ENCODE measurements around the gene LONP2. TPM values are rescaled to one million over a fixed set of nuclear protein-coding genes. Genes with fewer than 3 reads are reported as not detected.

The LONP2 gene
- total RNA-seq, 2 experiments from 2014 or later: 77.2 to 81.0 TPM

DNA sequence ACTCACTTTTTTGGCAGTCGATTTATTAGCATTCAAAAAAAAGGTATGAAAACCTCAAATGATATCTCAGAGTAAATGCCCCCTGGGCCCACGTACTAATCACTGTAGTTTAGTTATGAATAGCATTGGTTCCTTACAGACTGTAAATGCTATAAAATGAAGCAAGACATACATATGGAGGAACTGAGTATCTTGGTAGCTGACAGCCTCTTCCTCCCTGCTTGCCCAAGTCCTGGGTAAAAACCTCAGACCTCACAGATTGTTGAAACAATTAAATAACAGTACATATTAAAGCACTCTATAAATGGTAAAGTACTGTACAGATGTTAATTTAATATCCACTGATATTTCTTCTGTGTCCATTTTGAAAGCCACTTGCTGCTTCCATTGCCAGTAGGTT is 36.4 kb downstream of the LONP2 start:
- no peak overlapping the region for H3K4me3 ChIP-seq (ENCODE audit: low read length)
- peak overlapping the region; percentile 31 for H3K27ac Mint-ChIP-seq
- no peaks in the 10 kb centered on the region for H3K9me3 Mint-ChIP-seq
- TF ChIP-seq, protein P1, sequence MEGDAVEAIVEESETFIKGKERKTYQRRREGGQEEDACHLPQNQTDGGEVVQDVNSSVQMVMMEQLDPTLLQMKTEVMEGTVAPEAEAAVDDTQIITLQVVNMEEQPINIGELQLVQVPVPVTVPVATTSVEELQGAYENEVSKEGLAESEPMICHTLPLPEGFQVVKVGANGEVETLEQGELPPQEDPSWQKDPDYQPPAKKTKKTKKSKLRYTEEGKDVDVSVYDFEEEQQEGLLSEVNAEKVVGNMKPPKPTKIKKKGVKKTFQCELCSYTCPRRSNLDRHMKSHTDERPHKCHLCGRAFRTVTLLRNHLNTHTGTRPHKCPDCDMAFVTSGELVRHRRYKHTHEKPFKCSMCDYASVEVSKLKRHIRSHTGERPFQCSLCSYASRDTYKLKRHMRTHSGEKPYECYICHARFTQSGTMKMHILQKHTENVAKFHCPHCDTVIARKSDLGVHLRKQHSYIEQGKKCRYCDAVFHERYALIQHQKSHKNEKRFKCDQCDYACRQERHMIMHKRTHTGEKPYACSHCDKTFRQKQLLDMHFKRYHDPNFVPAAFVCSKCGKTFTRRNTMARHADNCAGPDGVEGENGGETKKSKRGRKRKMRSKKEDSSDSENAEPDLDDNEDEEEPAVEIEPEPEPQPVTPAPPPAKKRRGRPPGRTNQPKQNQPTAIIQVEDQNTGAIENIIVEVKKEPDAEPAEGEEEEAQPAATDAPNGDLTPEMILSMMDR (IDR thresholded peaks at IDR 0.05): no peak
- DNase-seq: no peak
- H3K9me3 ChIP-seq (ENCODE audit: control insufficient read depth in 1 of 2, insufficient read depth in 1 of 2, low read length in 2 of 2): no peaks in the 10 kb centered on the region
- peaks cover 46% of the 10 kb centered on the region for H3K4me1 Mint-ChIP-seq (ENCODE audit: low read depth)
- no peak overlapping the region for H3K27ac ChIP-seq (ENCODE audit: low read depth in 1 of 2, low read length in 2 of 2)
- H3K36me3 ChIP-seq (ENCODE audit: insufficient read depth, low read length): peaks cover 45% of the 10 kb centered on the region
- H3K4me3 Mint-ChIP-seq: no peak overlapping the region
- no peaks in the 10 kb centered on the region for H3K27me3 Mint-ChIP-seq
- peaks cover 95% of the 10 kb centered on the region for H3K36me3 Mint-ChIP-seq (ENCODE audit: low read depth)
- ChIA-PET CTCF (no interaction called here), POLR2A (no interaction called here)
- H3K4me1 ChIP-seq (ENCODE audit: insufficient read depth, low read length): no peaks in the 10 kb centered on the region
- ATAC-seq (ENCODE audit: poor library complexity): no peak
- H3K27me3 ChIP-seq (ENCODE audit: control insufficient read depth in 1 of 2, insufficient read depth in 2 of 2, low read length in 2 of 2): no peaks in the 10 kb centered on the region
- intact Hi-C loops (cut with DNase I, micrococcal nuclease): no loop called here

DNA sequence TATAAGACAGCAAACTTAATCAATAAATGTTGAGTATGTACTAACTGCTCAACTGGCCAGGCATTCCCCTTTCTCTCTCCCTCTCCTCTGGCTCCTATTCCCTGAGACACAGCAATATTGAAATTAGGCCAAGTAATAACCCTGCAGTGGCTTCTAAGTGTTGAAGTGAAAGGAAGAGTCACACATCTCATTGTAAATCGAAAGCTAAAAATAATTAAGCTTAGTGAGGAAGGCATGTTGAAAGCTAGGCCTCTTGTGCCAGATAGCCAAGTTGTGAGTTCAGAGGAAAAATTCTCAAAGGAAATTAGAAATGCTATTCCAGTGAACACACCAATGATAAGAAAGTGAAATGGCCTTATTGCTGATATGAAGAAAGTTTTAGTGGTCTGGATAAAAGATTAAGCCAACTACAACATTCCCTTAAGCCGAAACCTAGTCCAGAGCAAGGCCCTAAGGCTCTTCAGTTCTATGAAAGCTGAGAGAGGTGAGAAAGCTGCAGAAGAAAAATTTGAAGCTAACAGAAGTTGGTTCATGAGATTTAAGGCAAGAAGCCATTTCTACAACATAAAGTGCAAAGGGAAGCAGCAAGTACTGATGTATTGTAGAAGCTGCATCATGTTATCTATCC is 38.6 kb downstream of the LONP2 start:
- H3K4me1 Mint-ChIP-seq (ENCODE audit: low read depth): peaks cover 29% of the 10 kb centered on the region
- TF ChIP-seq, protein P1 (IDR thresholded peaks at IDR 0.05): no peak
- Histone ChIP-seq H3K4me3 (ENCODE audit: low read length) (no peak overlapping the region), H3K4me1 (ENCODE audit: insufficient read depth, low read length) (no peaks in the 10 kb centered on the region), H3K36me3 (ENCODE audit: insufficient read depth, low read length) (peaks cover 54% of the 10 kb centered on the region), H3K9me3 (ENCODE audit: control insufficient read depth in 1 of 2, insufficient read depth in 1 of 2, low read length in 2 of 2) (peaks cover 6 to 8% of the 10 kb centered on the region in 2 experiments), H3K27me3 (ENCODE audit: control insufficient read depth in 1 of 2, insufficient read depth in 2 of 2, low read length in 2 of 2) (no peaks in the 10 kb centered on the region), H3K27ac (ENCODE audit: low read depth in 1 of 2, low read length in 2 of 2) (no peak overlapping the region)
- ChIA-PET POLR2A (no interaction called here), CTCF (no interaction called here)
- DNase-seq (no peak), ATAC-seq (ENCODE audit: poor library complexity) (no peak)
- intact Hi-C loops (cut with DNase I, micrococcal nuclease): no loop called here
- no peak overlapping the region for H3K4me3 Mint-ChIP-seq
- no peak overlapping the region for H3K27ac Mint-ChIP-seq
- no peaks in the 10 kb centered on the region for H3K27me3 Mint-ChIP-seq
- peaks cover 2% of the 10 kb centered on the region for H3K9me3 Mint-ChIP-seq
- peaks cover 94% of the 10 kb centered on the region for H3K36me3 Mint-ChIP-seq (ENCODE audit: low read depth)

DNA sequence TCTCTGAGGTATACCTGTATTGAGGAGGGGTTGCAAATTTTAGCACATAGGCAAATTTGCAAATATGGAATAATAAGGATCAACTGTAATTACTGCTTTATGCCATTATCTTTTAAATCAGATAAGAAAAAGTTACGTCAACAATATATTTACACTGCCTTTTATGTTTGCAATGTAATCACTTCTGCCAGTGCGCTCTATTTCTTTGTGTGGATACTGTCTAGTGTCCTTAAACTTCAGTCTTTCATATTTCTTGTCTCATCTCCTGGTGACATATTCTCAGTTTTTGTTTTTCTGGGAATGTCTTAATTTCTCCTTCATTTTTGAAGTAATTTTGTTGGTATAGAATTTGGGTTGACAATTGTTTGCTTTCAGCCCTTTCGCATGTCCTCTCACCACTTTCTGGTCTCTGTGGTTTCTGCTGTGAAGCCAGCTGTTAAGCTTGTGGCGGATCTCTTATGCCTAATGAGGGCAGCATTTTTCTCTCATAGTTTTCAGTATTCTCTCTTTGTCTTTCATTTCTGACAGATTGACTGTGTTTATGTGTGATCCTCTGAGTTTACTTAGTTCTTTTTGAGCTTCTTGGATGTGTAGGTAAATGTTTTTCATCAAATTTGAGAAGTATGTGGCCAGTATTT is 40.8 kb downstream of the LONP2 start:
- ATAC-seq (ENCODE audit: poor library complexity) (no peak), DNase-seq (peak in 2 of 14 experiments; percentile 1 to 32)
- Mint-ChIP-seq H3K4me3 (no peak overlapping the region), H3K27ac (no peak overlapping the region), H3K9me3 (peaks cover 2% of the 10 kb centered on the region), H3K36me3 (ENCODE audit: low read depth) (peaks cover 91% of the 10 kb centered on the region), H3K27me3 (no peaks in the 10 kb centered on the region), H3K4me1 (ENCODE audit: low read depth) (peaks cover 19% of the 10 kb centered on the region)
- Histone ChIP-seq H3K4me3 (ENCODE audit: low read length) (no peak overlapping the region), H3K4me1 (ENCODE audit: insufficient read depth, low read length) (no peaks in the 10 kb centered on the region), H3K27me3 (ENCODE audit: control insufficient read depth in 1 of 2, insufficient read depth in 2 of 2, low read length in 2 of 2) (no peaks in the 10 kb centered on the region), H3K9me3 (ENCODE audit: control insufficient read depth in 1 of 2, insufficient read depth in 1 of 2, low read length in 2 of 2) (peaks cover 6 to 8% of the 10 kb centered on the region in 2 experiments), H3K27ac (ENCODE audit: low read depth in 1 of 2, low read length in 2 of 2) (no peak overlapping the region), H3K36me3 (ENCODE audit: insufficient read depth, low read length) (peaks cover 53% of the 10 kb centered on the region)
- TF ChIP-seq, protein P1 (IDR thresholded peaks at IDR 0.05): no peak
- intact Hi-C loops (cut with DNase I, micrococcal nuclease): no loop called here
- POLR2A ChIA-PET: no interaction called here
- CTCF ChIA-PET: no interaction called here
